Jurkat, Clone E6-1 (cell line): ENCODE data around the gene ANKRD9.

Experiments used
- DNase-seq: peaks from one replicate; pipeline ENCODE4 v3.0.0-alpha.2; 2011; ENCODE audit warnings: low read depth, low spot score
- H3K4me3 ChIP-seq: 2 replicates; pipeline ENCODE4 v1.5.1; 2011; ENCODE audit warnings: mild to moderate bottlenecking, low read length, control low read depth, moderate library complexity

ANKRD9 gene

DNA sequence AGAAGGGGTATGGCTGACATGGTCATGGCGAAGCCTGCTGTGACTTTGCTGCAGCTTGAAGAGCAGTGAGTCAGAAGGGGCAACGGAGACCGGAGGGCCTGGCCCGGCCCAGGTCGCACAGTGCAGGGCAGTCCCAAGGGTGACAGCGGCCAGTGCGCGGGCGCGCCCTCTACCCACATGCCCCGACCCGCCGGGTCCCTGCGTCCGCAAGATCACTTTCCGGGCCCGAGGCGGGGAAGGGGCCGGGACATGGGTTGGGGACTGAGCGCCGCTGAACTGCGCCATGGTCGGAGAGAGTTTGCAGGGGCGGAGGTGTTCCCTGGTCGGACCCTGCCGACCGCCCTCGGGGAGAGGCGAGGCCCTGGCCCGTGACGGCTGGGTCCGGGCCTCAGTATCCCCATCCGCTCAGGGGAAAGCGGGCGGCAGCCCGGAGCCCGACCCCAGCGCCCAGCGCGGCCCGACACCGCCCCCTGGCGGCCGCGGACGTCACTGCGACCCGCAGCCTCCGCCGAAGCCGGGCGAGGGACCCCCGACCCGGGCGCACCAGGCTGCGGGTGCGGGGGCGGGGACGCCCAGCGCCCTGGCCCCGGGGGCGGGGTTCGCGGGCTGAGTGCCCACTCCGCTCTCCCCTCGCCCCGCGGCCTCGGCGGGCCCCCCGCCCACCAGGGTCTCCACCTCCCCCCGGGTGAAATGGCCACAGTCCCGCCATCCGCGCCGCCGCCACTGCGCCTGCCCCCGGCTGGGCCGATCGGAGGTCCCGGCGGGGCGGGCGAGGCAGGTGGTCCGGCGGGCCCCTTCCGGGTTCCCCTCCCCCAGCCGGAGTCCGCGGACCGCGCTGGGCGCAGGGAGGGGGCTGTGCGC is 7.2 kb upstream of the ANKRD9 start:
- no peak for DNase-seq
- peak overlapping the region; percentile 48 for H3K4me3 ChIP-seq

DNA sequence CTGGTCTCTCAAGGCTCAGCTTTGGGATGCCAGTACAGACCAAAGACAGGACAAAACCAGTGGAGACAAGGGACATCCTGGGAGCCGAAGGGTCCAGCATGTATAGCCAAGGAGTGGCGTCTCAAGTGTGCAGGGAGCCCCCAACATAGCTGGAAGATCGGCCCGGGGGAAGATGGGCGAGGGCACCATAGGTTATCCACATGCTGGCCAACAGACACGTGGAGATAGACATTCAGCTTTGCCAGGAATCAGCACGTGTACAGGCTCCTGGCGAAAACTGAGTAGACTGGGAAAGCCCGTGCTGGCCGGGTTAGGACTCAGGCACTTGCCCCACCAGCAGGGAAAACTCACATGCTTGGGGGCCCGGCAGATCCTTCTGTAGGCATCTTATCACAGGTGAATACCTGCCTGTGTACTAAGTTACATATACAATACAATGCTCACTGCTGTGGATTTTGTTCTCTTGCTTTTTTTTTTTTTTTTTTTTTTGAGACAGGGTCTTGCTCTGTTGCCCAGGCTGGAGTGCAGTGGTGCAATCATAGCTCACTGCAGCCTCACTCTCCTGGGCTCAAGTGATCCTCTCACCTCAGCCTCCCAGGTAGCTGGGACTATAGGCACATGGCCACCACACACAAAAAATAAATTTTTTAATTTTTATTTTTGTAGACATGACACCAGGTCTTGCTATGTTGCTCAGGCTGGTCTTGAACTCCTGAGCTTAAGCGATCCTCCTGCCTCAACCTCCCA is 5.6 kb upstream of the ANKRD9 start:
- no peak overlapping the region for H3K4me3 ChIP-seq
- no peak for DNase-seq

DNA sequence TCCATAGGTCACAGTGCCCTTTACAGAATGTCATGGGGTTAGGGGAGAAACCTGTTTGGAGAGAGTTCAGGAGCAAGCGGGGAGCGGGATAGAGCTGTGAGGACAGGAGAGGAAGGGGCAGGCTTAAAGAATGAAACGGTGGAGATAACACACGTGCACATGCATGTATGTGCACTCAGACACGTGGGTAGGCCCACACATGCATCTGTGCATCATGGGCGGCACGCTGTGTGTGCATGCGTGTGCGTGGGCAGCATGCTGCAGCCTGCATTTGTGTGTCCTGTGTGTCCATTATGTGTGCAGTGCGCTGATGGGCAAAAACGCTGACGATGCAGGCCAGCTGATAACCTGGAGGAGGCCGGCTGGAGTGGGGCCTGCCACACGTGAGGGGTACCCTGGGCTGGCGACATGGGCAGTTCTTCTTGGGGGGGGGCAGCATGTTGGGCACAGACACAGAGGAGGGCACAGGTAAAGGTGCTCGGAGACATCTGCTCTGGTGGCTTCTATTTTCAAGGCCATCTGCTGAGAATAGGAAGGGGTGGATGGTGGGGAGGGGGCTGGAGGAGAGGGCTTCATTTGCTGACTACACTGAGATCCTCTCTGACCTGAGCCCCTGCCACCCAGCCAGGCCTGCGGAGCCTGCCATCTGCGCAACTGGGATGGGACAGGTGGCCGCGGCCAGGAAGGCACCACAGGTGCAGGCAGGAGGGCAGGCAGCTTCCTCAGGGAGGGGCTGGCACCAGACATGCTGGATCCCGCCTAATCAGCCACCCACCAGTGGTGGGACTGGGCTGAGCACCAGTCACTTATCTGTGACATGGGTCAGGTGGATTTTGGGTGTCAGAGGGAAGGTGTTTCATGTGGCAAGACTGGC is 4.6 kb upstream of the ANKRD9 start:
- H3K4me3 ChIP-seq: no peak overlapping the region
- no peak for DNase-seq

DNA sequence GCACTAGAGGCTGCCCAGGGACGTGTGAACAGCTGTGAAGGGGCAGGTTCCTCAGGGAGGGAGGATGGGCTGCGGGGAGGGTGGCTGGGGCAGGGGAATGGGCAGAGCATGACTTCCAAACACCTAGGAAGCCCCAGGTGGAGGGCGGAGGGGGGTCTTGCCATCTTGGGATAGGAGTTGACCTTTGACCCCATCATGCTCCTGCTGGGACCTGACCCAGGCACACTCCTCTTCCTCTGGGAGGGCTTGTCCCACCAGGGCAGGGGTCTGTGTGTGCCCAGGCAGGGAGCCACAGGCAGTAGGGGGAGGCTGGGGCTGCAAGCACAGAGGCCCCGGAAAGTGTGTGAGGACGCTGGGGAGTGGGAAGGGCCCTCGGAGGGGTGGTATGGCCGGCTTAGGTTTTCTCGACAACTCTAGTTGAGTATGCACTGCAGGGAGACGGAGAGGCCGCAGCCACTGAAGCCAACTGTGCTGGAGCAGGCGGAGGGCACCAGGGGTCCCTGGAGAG is 3.3 kb upstream of the ANKRD9 start:
- DNase-seq: no peak
- H3K4me3 ChIP-seq: no peak overlapping the region

DNA sequence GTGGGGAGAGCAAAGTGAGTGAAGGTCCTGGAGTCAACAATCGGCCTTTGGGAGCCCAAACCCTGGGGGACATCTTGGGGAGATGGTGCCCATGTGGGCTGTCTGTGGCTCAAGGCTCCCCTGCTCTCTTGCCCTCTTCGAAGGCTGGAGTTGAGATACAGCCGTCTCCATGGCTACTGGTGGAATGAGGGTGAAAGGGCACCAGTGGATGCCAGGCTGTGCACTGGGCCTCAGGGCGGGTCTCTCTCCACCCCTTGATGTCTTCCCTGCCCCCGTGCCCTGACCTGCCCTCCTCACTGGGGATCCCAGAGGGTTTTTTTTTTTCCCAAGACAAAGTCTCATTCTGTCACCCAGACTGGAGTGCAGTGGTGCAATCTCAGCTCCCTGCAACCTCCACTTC is 2.0 kb upstream of the ANKRD9 start:
- no peak for DNase-seq
- H3K4me3 ChIP-seq: no peak overlapping the region

DNA sequence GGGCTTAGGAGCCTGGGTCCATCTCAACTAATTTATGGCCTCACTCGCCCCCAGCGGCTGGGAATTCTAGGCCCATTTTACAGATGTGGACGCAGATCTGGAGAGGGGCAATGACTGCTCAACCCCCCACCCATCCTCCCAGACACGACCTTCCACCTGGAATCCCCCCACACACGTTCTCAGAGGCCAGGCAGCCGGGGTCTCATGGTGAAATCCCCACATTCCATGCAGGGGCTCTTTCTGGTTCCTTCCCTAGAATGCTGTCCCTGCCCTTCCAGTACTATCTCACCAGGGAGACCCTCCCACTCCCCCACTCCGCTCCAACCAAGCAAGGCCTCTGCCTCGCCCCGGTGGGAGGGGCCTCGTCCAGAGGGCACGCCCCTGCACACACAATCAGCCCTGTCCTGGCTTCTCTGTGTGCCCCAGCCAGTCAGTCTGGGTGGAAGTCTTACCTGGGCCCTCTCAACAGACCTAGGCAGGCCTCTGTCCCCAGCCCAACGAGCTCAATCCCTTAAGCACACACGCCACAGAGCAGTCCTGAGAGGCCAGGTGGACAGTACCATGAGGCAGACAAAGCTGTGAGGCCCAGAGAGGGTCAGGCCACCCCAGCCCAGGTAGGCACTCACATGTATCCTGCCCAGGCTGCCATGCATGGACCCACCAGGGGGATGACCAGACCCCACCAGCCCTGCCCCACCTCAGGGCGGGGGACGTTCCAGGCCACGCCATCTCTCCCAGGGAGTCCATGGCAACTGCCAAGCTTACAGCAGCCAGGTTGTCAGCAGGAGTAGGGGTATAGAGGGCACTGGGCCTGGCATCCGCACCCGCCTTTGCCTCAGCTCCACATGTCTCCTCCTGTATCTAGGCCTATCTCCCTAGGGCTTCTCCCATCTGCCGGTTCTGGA is 1.3 kb upstream of the ANKRD9 start:
- peak overlapping the region; percentile 60 for H3K4me3 ChIP-seq
- no peak for DNase-seq

DNA sequence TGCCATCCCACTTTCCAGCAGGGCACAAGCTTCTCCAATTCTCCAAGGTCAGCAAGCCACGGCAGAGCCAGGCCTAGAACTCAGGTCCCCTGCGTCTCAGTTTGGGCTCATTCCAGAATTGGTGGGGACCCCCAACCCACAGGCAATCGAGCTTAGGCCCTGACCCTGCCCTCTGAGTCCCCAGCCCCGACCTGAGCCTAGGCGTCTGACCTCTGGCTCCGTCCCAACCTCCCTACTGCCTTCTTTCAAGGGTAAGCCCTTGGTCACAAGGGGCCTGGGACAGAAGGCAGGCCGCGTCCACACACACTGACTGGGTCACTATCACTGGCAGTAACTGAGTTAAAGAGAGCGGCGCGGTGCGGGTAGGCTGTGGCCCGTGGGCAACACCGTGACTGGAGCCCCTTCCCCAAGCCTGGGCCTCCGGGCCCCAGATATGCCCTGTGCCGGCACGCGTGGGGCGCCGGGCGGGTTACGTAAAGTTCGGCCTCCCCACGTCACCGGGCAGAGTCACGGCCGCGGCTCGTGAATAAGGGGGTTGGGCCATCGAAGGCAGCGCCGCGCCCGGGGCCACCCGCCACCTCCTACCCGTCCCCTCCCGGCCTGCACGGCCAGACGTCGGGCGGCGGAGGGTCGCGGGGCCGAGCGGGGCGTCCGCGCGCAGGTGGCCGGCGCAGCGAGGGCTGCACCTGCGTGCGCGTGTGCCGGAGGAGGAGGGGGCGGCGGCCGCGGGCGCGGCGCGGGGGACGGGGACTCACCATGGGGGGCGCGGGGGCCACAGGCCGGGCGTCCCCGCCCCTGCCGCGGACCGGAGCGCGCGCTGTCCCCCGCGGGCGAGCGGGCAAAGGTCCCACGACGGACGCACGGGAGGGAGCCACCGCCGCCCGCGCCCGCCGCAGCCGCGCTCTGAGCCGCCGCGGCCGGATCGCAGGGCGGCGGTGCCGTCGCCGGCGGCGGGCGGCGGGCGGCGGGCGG is 516 bp downstream of the ANKRD9 start:
- H3K4me3 ChIP-seq: peak overlapping the region; percentile 16
- no peak for DNase-seq

DNA sequence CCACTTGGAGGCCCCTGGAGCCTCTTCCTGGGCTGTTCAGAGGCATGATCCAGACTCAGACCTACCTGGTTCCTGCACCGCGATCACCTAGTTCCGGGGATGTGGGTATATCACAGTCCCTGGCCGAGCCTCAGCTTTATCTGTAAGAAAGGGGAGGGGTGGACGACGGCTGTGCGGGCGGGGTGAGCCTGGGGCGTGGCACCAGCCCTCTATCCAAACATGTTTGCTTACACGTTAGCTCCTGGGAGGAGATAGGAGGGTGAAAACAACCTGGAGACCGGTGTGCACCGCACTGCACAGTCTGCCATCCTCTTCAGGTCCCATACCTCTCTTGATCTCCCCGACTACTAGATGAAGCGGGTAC is 1.2 kb downstream of the ANKRD9 start:
- no peak overlapping the region for H3K4me3 ChIP-seq
- no peak for DNase-seq

DNA sequence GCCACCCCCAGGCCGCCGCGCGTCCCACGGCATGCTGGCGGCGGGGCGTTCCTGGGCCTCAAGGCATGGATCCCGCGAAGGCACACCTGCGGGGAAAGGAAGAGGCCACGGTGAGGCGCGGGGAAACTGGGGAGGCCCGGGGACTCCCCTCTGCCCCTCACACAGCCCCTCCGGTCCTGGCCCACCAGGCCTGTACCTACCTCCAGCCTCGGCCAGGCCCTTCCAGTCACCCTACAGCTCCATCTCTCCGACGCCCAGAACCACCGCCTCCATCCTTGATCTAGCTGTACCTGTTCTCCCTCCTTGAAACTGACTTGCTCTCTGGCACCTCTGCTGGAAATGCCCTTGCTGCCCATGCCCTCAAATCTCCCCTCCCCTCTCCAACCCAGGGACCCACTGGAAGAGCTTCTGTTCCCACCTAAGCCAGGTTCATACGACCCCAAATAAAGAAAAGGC is 1.7 kb downstream of the ANKRD9 start:
- H3K4me3 ChIP-seq: no peak overlapping the region
- DNase-seq: no peak

DNA sequence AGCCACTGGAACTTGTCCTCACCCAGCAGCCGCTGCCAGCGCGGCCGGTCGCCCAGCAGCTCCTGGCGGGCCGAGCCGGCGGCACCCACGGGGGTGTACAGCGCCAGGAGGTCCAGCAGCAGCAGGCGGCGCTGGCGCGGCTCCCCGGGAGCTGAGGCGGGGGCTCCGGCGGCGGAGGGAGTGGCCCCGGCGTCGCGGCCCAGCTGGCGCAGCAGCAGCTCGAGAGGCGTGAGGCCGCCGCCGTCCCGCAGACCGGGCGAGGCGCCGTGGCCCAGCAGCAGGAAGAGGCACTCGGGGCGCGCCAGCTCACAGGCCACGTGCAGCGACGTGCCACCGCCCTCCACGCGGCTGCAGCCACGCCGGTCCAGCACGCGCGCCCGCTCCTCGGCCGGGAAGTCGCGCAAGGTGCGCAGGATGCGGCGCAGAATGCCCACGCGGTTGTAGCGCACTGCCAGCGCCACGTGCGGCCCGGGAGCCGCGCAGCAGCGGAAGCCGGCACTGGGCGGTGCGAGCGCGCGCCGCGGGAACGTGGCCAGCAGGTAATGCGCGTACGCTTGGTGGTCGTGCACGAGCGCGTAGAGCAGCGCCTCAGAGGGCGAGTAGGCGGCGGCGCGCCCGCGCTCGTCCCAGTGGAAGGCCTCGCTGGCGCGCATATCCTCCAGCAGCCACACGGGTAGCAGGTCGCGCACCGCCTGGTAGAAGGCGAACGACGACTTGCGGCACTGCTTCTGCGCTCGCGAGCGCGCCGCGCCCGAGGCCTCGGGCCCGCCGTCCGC is 2.3 kb downstream of the ANKRD9 start:
- DNase-seq: no peak
- no peak overlapping the region for H3K4me3 ChIP-seq

DNA sequence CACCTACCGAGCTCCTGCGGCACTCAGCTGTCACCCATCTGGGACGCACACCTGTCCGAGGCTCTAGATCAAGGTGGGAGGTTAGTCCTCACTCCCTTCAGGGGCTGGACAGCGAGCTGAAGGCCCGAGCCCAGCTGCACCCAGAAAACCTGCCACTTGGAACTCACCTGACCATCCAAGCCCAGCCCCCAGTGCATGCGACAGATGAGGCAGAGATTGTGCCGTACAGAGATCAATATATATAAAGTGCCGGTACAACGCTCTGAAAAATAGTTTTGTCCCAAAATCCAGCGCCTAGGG is 3.0 kb downstream of the ANKRD9 start:
- DNase-seq: no peak
- H3K4me3 ChIP-seq: no peak overlapping the region

DNA sequence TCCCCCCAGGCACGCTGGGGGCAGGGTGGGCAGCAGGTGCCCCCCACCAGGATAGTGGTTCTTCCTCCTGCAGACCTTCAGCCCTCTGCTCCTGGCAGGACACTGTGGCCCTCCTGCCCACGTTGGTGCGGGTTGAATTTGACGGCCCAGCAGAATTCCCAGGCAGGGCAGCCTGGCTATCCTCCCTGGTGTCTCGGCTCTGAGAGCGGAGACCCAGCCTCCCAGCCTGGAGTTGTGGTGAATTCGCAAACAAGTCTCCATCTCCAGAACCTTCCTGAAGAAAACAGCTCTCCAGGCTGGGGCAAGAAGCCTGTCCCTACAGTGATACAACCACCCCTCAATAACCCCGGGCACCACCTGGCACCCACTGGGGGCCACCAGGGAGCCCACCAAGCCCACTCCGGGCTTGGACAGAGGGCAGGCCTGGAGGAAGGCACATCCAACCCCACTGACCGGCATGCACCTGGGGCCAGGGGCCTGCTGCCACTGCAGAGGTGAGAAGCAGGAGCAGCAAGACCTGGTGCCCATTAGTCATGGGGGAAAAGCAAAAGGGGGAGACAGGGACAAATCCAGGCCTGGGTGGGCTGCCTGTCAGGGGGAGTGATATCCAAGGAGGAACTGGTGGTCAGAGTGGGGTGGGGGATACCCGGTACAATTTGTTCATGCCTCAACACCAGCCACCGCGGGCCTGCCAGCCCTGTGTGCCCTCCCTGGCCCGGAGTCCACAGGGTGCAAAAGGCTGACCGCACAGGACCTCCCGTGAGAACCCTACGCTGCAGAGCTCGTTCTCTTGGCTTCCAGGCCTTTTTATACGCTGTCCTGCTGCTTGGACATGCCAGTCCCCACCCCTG is 3.6 kb downstream of the ANKRD9 start:
- H3K4me3 ChIP-seq: no peak overlapping the region
- no peak for DNase-seq

DNA sequence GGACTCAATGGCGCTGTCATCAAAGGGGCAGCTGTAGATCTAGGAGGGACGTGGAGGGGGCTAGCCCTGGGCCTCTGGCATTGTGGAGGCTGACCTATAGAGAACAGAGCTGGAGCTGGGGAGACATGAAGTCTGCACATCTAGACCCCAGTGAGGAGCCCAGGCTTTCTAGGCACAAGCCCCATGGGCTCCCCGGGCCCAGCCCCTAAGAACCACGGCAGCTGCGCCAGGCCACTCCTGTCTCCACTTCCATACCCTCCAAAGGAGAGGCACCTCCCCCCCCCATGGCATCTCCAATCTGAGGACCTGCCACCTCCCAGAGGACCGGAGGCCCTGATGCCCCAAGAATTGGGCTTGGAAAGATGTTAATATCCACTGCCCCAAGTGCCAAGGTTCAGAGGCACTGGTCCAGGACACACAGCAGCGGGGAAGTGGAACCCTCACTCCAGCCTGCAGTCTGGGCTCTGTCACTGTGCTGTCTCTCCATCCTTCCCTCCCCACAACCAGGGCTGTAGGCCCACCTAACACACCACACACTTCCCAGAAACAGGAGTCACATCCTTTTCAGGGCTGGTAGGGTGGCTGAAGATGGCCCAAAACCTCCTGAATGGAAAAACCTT is 4.5 kb downstream of the ANKRD9 start:
- no peak overlapping the region for H3K4me3 ChIP-seq
- DNase-seq: no peak

DNA sequence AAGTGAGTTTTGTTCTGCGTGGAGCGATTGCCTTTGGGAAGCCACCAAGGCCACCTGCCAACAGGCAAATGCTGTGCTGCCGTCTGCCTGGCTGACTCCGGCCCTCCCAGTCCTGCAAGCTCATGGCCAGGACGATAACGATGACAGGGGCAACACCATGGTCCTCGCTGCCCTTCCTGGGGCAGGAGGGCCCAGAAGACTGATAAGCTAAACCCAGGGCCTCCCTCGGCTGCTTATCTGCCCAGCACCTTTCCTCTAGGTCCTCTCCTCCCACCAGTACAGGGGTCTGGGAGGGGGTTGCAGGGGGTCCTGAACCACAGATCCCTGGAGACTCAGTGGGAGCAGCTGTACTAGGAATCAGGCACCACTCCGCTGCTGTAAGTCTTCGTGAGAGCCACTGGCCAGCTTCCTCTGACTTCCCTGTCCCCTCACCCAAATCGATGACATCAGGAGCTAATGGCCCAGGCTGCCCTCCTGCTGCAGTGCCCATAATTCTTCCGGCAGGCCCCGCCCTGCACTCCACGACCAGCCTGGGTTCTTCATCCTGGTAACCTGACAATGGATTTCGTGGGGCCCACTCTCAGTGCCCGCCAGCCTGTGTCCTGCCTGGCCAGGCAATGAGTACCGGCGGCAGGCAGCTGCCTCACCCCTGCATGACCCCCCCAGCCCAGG is 5.1 kb downstream of the ANKRD9 start:
- no peak overlapping the region for H3K4me3 ChIP-seq
- no peak for DNase-seq

DNA sequence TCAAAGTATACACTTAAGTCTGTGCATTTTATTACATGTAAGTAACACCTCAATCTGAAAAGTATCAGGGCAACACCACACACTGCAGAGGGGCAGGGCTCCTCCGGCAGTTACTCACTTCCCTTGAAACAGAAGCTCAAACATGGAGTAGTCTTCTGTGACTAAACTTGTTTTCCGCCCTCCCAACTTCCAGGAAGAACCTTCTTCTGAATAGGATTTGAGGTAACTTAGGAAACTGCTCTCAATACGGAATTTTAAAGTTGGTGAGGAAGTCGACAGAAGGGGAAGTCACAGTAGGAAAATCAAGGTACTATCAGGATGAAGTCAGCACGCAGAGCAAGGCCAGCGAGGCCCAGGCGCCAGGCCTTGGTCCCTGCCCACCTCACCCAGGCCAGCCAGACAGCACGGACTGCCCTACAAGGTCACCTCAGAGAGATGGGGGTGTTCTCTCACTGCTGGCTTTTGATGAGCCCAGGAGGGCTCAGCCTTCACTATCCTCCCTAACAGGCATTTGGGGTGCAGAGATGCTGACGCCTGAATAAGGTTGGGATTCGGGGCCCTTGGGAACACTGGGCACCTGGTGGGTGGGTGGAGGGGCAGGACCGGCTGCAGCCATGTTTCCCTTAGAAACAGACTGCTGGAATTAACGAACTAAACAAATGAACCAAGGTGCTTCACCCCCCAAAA is 5.8 kb downstream of the ANKRD9 start:
- DNase-seq: no peak

More for the DNA sequence above, 5.8 kb downstream of the ANKRD9 start:
- no peak overlapping the region for H3K4me3 ChIP-seq
